Endothelial cell of umbilical vein (primary cell): ENCODE data around the gene ZIC4. TPM values are rescaled to one million over a fixed set of nuclear protein-coding genes. Genes with fewer than 3 reads are reported as not detected.

Experiments used
- BruUV-seq: library from RNA; stranded (reverse); fragments of 400-500 nt; replicated peaks from 2 replicates; lab custom pipeline; 2021; lab: Mats Ljungman, UMichigan
- CTCF ChIA-PET: fragments of 300-600, 350-600 bp; sonication (Branson Sonifier 250); formaldehyde crosslinking; loops from one replicate; lab custom pipeline; 2021; ENCODE audit warnings: antibody characterized with exemption, inconsistent platforms; lab: Charles Lee
- POLR2A ChIA-PET: fragments of 300-600, 350-600 bp; sonication (Branson Sonifier 250); formaldehyde crosslinking; loops from one replicate; lab custom pipeline; 2021; ENCODE audit warnings: antibody characterized with exemption, inconsistent platforms; lab: Charles Lee
- DNase-seq: peaks from one replicate; pipeline ENCODE4 v3.0.0-alpha.2; 2011; ENCODE audit warnings: low read depth, low spot score
- FAIRE-seq: peaks from 2 replicates; lab custom pipeline; 2011; peaks lifted over from hg19 to GRCh38; lab: Jason Lieb, UNC
- H2AFZ ChIP-seq: 2 replicates; pipeline ENCODE4 v1.6.0; 2012; ENCODE audit warnings: low read depth, low read length, control low read depth, inconsistent platforms
- H3K27ac ChIP-seq: 2 replicates; pipeline ENCODE4 v1.5.1; 2011; ENCODE audit warnings: low read depth, mild to moderate bottlenecking, control low read depth, low read length, moderate library complexity; ENCODE audit not compliant: insufficient read depth
- H3K27me3 ChIP-seq, 2 experiments: 2 replicates each; pipeline versions ENCODE4 v1.6.0 to v1.6.1; 2011; ENCODE audit warnings: low read length in 2 of 2, mixed read lengths in 1 of 2; ENCODE audit not compliant: control insufficient read depth in 2 of 2, insufficient read depth in 2 of 2
- H3K36me3 ChIP-seq, 2 experiments: 2 replicates in 1 of 2; 3 replicates in 1 of 2; pipeline ENCODE4 v1.5.1; 2011; ENCODE audit warnings: low read length in 2 of 2, mild to moderate bottlenecking in 1 of 2, moderate library complexity in 1 of 2; ENCODE audit not compliant: control insufficient read depth in 2 of 2, insufficient read depth in 2 of 2; ENCODE audit errors: extremely low read depth in 1 of 2
- H3K4me1 ChIP-seq: 3 replicates; pipeline ENCODE4 v1.5.1; 2011; ENCODE audit warnings: mild to moderate bottlenecking, low read length; ENCODE audit not compliant: control insufficient read depth, insufficient read depth; ENCODE audit errors: extremely low read depth
- H3K4me2 ChIP-seq: 2 replicates; pipeline ENCODE4 v1.6.1; 2011; ENCODE audit warnings: low read length, control low read depth, mixed read lengths; ENCODE audit not compliant: insufficient read depth
- H3K4me3 ChIP-seq, 3 experiments: fragments of 200-600 bp in 1 of 3; sonication (generic), shearing (Covaris generic) in 1 of 3; replicated peaks in 1 of 3; 2 replicates each; pipeline ENCODE4 v1.5.1; 2011 to 2016; ENCODE audit warnings: control low read depth in 3 of 3, low read length in 3 of 3, mild to moderate bottlenecking in 2 of 3, inconsistent platforms in 1 of 3, low read depth in 1 of 3, moderate library complexity in 1 of 3; ENCODE audit not compliant: insufficient read depth in 1 of 3
- H3K79me2 ChIP-seq: 2 replicates; pipeline ENCODE4 v1.6.0; 2012; ENCODE audit warnings: low read length, inconsistent platforms; ENCODE audit not compliant: control insufficient read depth, insufficient read depth
- H3K9ac ChIP-seq: replicated peaks from 2 replicates; pipeline ENCODE3; 2011; ENCODE audit warnings: low read length, control low read depth; ENCODE audit not compliant: insufficient read depth; ENCODE audit errors: extremely low read depth
- H3K9me1 ChIP-seq: replicated peaks from 3 replicates; pipeline ENCODE4 v1.6.0; 2011; ENCODE audit warnings: mild to moderate bottlenecking, low read length; ENCODE audit not compliant: control insufficient read depth, insufficient read depth; ENCODE audit errors: extremely low read depth
- H3K9me3 ChIP-seq: replicated peaks from 2 replicates; pipeline ENCODE4 v1.5.1; 2012; ENCODE audit warnings: low read length, inconsistent platforms; ENCODE audit not compliant: control insufficient read depth, insufficient read depth
- H4K20me1 ChIP-seq: replicated peaks from 2 replicates; pipeline ENCODE3; 2011; ENCODE audit warnings: mild to moderate bottlenecking, low read length; ENCODE audit not compliant: control insufficient read depth, insufficient read depth; ENCODE audit errors: extremely low read depth
- CTCF ChIP-seq, 2 donors: IDR thresholded peaks; 1 replicate in 1 of 2; 2 replicates in 1 of 2; pipeline ENCODE4 v1.5.1; 2011; ENCODE audit warnings: low read length in 2 of 2, mild to moderate bottlenecking in 2 of 2, moderate library complexity in 2 of 2, control low read depth in 1 of 2, inconsistent platforms in 1 of 2, low read depth in 1 of 2; ENCODE audit not compliant: insufficient read depth in 1 of 2; ENCODE audit errors: extremely low read depth in 1 of 2
- EZH2 ChIP-seq: IDR thresholded peaks from 2 replicates; pipeline ENCODE4 v1.6.1; 2012; ENCODE audit warnings: borderline replicate concordance, low read depth, mild to moderate bottlenecking, moderate library complexity, low read length, inconsistent platforms; ENCODE audit not compliant: severe bottlenecking
- FOS ChIP-seq: IDR thresholded peaks from 2 replicates; pipeline ENCODE4 v1.6.1; 2011; ENCODE audit warnings: mild to moderate bottlenecking, low read length, moderate library complexity, borderline replicate concordance; ENCODE audit not compliant: insufficient read depth
- GATA2 ChIP-seq: IDR thresholded peaks from 2 replicates; pipeline ENCODE4 v1.7.0; 2011; ENCODE audit warnings: low read depth, mild to moderate bottlenecking, moderate library complexity, mixed read lengths, low read length; ENCODE audit not compliant: insufficient read length, insufficient read depth
- JUN ChIP-seq: IDR thresholded peaks from 2 replicates; pipeline ENCODE4 v1.6.1; 2011; ENCODE audit warnings: borderline replicate concordance, low read depth; ENCODE audit not compliant: insufficient read length, insufficient read depth
- MAX ChIP-seq: IDR thresholded peaks from 2 replicates; pipeline ENCODE4 v1.6.1; 2011; ENCODE audit not compliant: insufficient read depth, insufficient read length
- POLR2A ChIP-seq: IDR thresholded peaks from 2 replicates; pipeline ENCODE4 v1.6.1; 2012; ENCODE audit warnings: low read depth, mild to moderate bottlenecking, control low read depth, low read length
- dilution Hi-C: fragments of 300-500 bp; cut with MboI; formaldehyde crosslinking; loops from one replicate; pipeline ENCODE4 v1.15.0; 2019; ENCODE audit warnings: low sequenced_read_pairs; ENCODE audit not compliant: extremely low pct_ligation_motif_present
- intact Hi-C: fragments of 100-400 bp; cut with micrococcal nuclease; formaldehyde crosslinking; loops from one replicate; pipeline ENCODE4 v1.10.0; 2022
- polyA plus RNA-seq, 4 experiments: library from polyadenylated mRNA; depleted of rRNA in 3 of 4; stranded (reverse) in 3 of 4; unstranded in 1 of 4; fragments of >200 nt; gene quantifications; 2 replicates each; pipeline versions ENCODE4 v1.2.1 to v1.2.3, GENCODE V29; 2011 to 2012; ENCODE audit warnings: missing spikeins in 1 of 4
- total RNA-seq: library from RNA; stranded (reverse); gene quantifications from 2 replicates; pipeline ENCODE4 v1.2.3, GENCODE V29; 2021

The ZIC4 gene
- total and polyA plus RNA-seq, 2 donors (not counting 3 experiments of a cell fraction or from before 2014, with no cell fraction given), result not detected

GRCh38 chr3:147388700-147389580, 17.4 kb downstream of the ZIC4 start:
- H3K27me3 ChIP-seq, result peaks cover 88 to 97% of the 10 kb centered on the region in 2 experiments
- no peak overlapping the region for H3K4me2 ChIP-seq
- POLR2A ChIA-PET, result interaction anchor here (0.6 kb wide), 1 partner anchor 271 kb away, joined by 4 read pairs; no protein-coding TSS in a partner anchor
- no peak for TF ChIP-seq POLR2A
- TF ChIP-seq CTCF (IDR thresholded peaks at IDR 0.05; ENCODE audit: extremely low read depth in 1 of 2, insufficient read depth in 1 of 2, low read depth in 1 of 2, low read length in 2 of 2), result no peak
- TF ChIP-seq GATA2, result no peak
- TF ChIP-seq JUN, result no peak
- TF ChIP-seq EZH2, result peak; percentile 65
- TF ChIP-seq MAX, result no peak
- no peak for TF ChIP-seq FOS
- H2AFZ ChIP-seq, result no peak overlapping the region
- intact Hi-C loops (loop anchor here (10.0 kb wide), 1 partner anchor 226 kb away; no protein-coding TSS in a partner anchor), dilution Hi-C loops (no loop called here)
- H3K36me3 ChIP-seq, result no peaks in the 10 kb centered on the region
- DNase-seq (no peak), FAIRE-seq (no peak)
- H3K79me2 ChIP-seq, result no peaks in the 10 kb centered on the region
- H3K9me1 ChIP-seq, result no peaks in the 10 kb centered on the region
- BruUV-seq, result no TSS peak
- H3K4me1 ChIP-seq, result peaks cover 6% of the 10 kb centered on the region
- CTCF ChIA-PET, result no interaction called here
- no peaks in the 10 kb centered on the region for H4K20me1 ChIP-seq
- H3K4me3 ChIP-seq, result no peak overlapping the region
- H3K9ac ChIP-seq, result no peak overlapping the region
- no peak overlapping the region for H3K27ac ChIP-seq
- H3K9me3 ChIP-seq, result no peaks in the 10 kb centered on the region
